Posterior cingulate gyrus (tissue), 11 donors: ENCODE data around the gene ZDHHC14.

ENCODE experiments used
- DNase-seq, 10 donors: peaks; one replicate each; pipeline versions ENCODE4 v3.0.0 to v3.0.0-alpha.2; 2020 to 2021; ENCODE audit warnings: mixed read lengths in 3 of 10
- intact Hi-C: fragments of 100-400 bp; cut with DNase I; formaldehyde crosslinking; loops from one replicate; pipeline ENCODE4 v1.15.1; 2023

The ZDHHC14 gene

GRCh38 chr6:157541618-157542413, 160.8 kb downstream of the ZDHHC14 start:
- DNase-seq: no peak
- intact Hi-C loops: no loop called here

GRCh38 chr6:157542414-157543160, 161.6 kb downstream of the ZDHHC14 start:
- no peak for DNase-seq
- intact Hi-C loops: no loop called here

DNA sequence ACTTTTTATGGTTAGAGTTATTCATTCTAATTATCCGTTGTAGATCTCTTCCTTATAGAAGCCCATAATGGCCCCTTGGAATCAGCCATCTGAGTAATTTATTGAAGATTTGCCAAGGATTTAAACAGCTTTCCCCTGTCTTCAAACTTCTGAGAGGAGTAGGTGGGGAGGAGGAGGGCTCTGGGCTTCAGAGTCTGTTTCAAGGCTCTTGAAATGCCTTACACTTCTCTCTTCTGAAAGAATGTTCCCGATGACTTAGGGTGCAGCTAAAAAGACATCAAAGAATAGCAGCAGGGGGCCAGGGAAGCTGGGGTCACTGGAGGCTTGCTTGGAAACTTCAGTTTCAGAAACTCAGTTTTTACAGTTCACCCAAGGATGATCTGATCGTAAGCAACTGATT, 165.3 kb downstream of the ZDHHC14 start:
- DNase-seq: no peak
- intact Hi-C loops: no loop called here

DNA sequence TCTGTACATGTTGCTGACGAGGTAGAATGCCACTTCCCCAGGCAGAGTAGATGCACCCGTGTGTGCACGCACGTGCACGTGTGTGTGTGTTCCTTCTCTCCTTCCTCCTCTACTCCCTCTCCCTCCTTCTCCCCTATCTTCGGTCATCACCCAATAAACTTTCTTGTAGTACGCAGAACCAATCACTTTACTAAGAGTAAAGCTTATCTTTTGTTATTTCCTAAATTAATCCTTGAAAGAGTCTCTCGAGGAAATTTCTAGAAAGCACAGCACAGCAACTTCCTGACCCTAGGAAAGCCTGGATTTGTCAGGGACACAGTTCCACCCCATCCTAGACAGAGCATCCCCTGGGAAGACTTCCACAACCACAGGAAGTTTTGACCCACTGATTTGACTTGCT, 166.1 kb downstream of the ZDHHC14 start:
- no peak for DNase-seq
- intact Hi-C loops: no loop called here

- intact Hi-C loops: no loop called here
- DNase-seq: peak in 1 of 10 donors; percentile 76
These were observed 167.9 kb downstream of the ZDHHC14 start for GRCh38 chr6:157548635-157549467.

- no peak for DNase-seq
- intact Hi-C loops: no loop called here
These were observed 168.4 kb downstream of the ZDHHC14 start for GRCh38 chr6:157549468-157549745.

DNA sequence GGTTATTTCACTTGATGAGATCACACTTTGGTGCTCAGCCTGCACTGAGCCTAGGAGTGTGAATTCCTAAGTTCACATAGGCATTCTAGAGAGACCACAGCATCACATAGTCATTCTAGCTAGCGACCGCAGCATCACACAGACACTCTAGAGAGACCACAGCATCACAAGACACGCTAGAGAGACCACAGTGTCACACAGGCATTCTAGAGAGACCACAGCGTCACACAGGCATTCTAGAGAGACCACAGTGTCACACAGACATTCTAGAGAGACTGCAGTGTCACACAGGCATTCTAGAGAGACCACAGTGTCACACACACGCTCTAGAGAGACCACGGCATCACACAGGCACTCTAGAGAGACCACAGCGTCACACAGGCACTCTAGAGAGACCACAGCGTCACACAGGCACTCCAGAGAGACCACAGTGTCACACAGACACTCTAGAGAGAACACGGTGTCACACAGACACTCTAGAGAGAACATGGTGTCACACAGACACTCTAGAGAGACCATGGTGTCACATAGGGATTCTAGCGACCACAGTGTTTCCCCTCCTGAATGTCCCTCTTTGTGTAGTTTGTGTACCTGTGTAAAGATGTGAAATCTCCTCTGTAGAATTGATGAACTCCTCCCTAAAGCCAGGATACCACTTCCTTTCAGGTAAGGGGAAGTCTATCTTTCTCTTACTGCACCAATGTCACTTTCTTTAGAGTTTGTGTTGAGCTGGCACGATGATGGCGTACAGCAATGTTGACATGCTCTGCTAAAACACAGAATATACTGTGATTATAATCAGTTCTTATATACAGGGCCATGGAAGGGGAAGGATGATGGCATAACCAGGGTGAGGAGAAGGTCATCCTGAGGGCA, 169.4 kb downstream of the ZDHHC14 start:
- intact Hi-C loops: no loop called here
- no peak for DNase-seq

DNA sequence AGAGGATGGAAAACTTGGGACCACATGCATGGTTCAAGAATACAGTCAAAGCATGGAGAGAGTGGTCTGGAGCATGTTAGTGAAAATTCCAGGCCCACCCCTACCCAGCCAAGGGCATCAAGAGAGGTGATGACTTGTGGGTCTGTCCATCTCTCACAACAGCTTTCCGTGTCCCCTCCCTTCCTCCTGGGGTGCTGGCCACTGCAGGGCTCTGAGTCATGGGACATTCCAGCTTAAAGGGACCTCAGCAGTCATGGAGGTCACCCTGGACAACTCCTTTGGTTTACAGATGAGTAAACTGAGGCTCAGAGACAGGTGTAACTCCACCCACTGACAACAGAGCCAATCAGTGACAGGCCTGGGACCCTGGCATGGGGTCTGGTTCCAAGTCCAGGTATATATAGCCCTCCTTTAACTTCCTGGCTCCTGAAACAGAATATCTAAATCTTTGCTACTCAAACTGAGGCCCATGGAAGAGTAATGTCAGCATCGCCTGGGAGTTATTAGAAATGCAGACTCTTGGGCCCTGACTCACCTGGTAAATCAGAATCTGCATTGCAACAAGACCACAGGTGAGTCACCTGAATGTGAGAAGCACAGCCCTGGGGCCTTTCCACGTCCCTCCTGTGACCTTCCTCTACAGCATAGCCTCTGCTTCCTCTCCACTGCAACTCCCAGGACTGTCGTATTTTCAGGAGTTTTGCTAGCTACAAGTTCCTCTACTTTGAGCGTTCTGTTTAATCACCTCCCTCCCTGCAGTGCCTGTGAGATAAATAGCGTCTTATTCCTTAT, 170.2 kb downstream of the ZDHHC14 start:
- DNase-seq: no peak

DNA sequence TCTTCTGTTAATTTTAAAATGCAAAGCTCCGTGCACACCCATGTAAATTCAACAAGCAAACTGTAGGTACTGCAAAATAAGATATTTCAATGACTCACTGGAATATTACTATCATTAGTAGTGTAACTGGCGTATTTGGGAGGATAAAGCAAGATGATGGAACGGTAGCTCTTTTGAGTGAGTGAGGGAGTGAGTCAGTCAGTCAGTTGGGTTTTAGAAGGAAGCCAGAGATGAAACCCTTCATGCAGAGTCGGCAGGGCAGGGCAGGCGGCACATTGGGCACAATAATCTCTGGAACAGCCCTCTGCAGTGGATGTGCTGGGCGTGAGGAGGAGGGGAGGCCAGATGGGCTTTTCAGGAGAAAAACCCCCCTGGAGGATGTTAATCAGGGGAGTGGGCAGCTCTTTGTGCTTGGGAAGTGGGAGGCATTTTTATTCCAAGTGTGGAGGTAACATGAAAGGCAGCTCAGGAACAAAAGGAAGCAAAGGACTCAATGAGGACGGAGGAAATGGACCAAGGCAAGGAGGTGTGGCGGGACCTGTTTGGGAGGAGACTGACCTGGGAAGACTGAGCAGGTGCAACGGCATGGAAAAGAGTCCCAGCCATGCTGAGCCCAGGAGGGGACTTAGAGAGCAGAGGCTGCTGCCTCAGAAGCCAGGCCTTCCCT, 171.2 kb downstream of the ZDHHC14 start:
- DNase-seq: no peak
- intact Hi-C loops: no loop called here

More for the DNA sequence above, 170.2 kb downstream of the ZDHHC14 start:
- intact Hi-C loops: no loop called here

GRCh38 chr6:157552820-157553485, 172.0 kb downstream of the ZDHHC14 start:
- DNase-seq: no peak
- intact Hi-C loops: no loop called here

DNA sequence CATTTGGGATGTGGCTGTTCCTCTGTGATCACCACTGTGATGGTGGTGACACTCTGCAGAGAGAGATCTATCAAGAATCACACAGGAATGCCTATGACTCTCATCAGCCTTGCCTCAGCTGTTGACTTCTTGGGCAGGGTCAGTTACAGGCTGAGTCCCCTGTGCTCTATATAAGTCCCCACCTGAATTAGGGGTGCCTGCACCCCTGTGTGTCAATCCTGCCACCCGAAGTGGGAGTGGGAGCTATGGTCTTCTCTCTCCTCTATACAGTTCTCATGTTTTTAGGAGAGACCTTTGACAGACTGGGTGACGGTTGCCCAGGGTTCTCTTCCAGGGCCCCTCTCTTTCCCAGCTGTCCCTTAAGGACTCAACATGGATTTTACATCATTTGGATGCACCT, 173.8 kb downstream of the ZDHHC14 start:
- DNase-seq: no peak
- intact Hi-C loops: no loop called here

GRCh38 chr6:157555455-157556143, 174.6 kb downstream of the ZDHHC14 start:
- no peak for DNase-seq

GRCh38 chr6:157556144-157556645, 175.2 kb downstream of the ZDHHC14 start:
- intact Hi-C loops: no loop called here
- DNase-seq: no peak

More at GRCh38 chr6:157555455-157556143, 174.6 kb downstream of the ZDHHC14 start:
- intact Hi-C loops: no loop called here

GRCh38 chr6:157556671-157557430, 175.9 kb downstream of the ZDHHC14 start:
- no peak for DNase-seq
- intact Hi-C loops: no loop called here

GRCh38 chr6:157557559-157557958, 176.6 kb downstream of the ZDHHC14 start:
- peak in 1 of 10 donors; percentile 21 for DNase-seq
- intact Hi-C loops: no loop called here

DNA sequence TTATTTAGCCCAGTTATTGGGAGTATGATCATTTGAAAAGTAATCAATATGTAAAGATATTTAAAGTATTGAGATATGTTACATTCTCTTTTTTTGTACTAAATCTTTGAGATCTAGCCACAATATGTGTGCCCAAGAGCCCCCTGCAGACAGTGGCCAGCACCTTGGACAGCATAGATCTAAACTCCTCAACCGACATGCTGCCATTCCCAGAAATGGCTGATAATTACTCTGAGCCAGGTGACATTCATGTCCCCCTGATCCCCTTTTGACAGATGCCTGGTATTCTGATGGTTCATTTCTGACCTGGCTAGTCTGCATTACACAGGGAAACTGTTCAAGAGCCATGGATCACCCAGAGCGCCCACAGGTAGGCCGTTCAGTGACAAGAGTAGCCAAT, 177.1 kb downstream of the ZDHHC14 start:
- intact Hi-C loops: no loop called here
- DNase-seq: no peak
